ENCODE results near the gene MPIG6B. TPM values are rescaled to one million over a fixed set of nuclear protein-coding genes. Genes with fewer than 3 reads are reported as not detected.

Gene MPIG6B
- total RNA-seq, 1 donor from 2014 or later = 0.19 TPM

GRCh38 chr6:31713991-31714684 lies 9.0 kb upstream of the MPIG6B start:
- H3K9me3 ChIP-seq (replicated peaks) = no peaks in the 10 kb centered on the region

GRCh38 chr6:31715022-31715958 lies 7.9 kb upstream of the MPIG6B start, which contains the start of gene LY6G6D:
Gene LY6G6D, plus strand, starts transcription at chr6:31715348. Its CDS starts 8 bp downstream, at chr6:31715356.
- TF ChIP-seq CTCF (IDR thresholded peaks at IDR 0.05; ENCODE audit: borderline replicate concordance) = no peak
- DNase-seq = no peak
- Histone ChIP-seq H3K36me3 (no peaks in the 10 kb centered on the region), H3K27me3 (ENCODE audit: low read depth) (peaks cover 4% of the 10 kb centered on the region), H3K4me1 (no peaks in the 10 kb centered on the region), H3K4me3 (no peak within 1 kb of the TSS), H3K9me3 (replicated peaks) (no peaks in the 10 kb centered on the region), H3K27ac (replicated peaks) (no peak within 1 kb of the TSS)
- intact Hi-C loops (cut with micrococcal nuclease) = no loop called here

More at GRCh38 chr6:31713991-31714684, 9.0 kb upstream of the MPIG6B start:
- H3K27ac ChIP-seq (replicated peaks) = no peak overlapping the region
- intact Hi-C loops (cut with micrococcal nuclease) = no loop called here
- H3K36me3 ChIP-seq = no peaks in the 10 kb centered on the region
- no peak overlapping the region for H3K4me3 ChIP-seq
- H3K4me1 ChIP-seq = no peaks in the 10 kb centered on the region
- DNase-seq = no peak
- peaks cover 9% of the 10 kb centered on the region for H3K27me3 ChIP-seq (ENCODE audit: low read depth)
- TF ChIP-seq CTCF (IDR thresholded peaks at IDR 0.05; ENCODE audit: borderline replicate concordance) = no peak

GRCh38 chr6:31717499-31718222 lies 5.5 kb upstream of the MPIG6B start:
- no peak overlapping the region for H3K27ac ChIP-seq (replicated peaks)
- H3K9me3 ChIP-seq (replicated peaks) = no peaks in the 10 kb centered on the region
- no peak overlapping the region for H3K4me3 ChIP-seq
- H3K36me3 ChIP-seq = no peaks in the 10 kb centered on the region
- H3K27me3 ChIP-seq (ENCODE audit: low read depth) = no peaks in the 10 kb centered on the region
- intact Hi-C loops (cut with micrococcal nuclease) = no loop called here
- H3K4me1 ChIP-seq = no peaks in the 10 kb centered on the region
- DNase-seq = no peak
- TF ChIP-seq CTCF (IDR thresholded peaks at IDR 0.05; ENCODE audit: borderline replicate concordance) = no peak

GRCh38 chr6:31718265-31718664 lies 4.9 kb upstream of the MPIG6B start:
- DNase-seq = no peak
- H3K4me3 ChIP-seq = no peak overlapping the region
- H3K9me3 ChIP-seq (replicated peaks) = no peaks in the 10 kb centered on the region
- H3K4me1 ChIP-seq = no peaks in the 10 kb centered on the region
- intact Hi-C loops (cut with micrococcal nuclease) = no loop called here
- TF ChIP-seq CTCF (IDR thresholded peaks at IDR 0.05; ENCODE audit: borderline replicate concordance) = no peak
- no peaks in the 10 kb centered on the region for H3K36me3 ChIP-seq
- no peak overlapping the region for H3K27ac ChIP-seq (replicated peaks)
- H3K27me3 ChIP-seq (ENCODE audit: low read depth) = no peaks in the 10 kb centered on the region

GRCh38 chr6:31719001-31719400 lies 4.2 kb upstream of the MPIG6B start:
- Histone ChIP-seq H3K4me1 (no peaks in the 10 kb centered on the region), H3K36me3 (no peaks in the 10 kb centered on the region), H3K27ac (replicated peaks) (no peak overlapping the region), H3K27me3 (ENCODE audit: low read depth) (no peaks in the 10 kb centered on the region), H3K4me3 (no peak overlapping the region), H3K9me3 (replicated peaks) (no peaks in the 10 kb centered on the region)
- no peak for TF ChIP-seq CTCF (IDR thresholded peaks at IDR 0.05; ENCODE audit: borderline replicate concordance)
- intact Hi-C loops (cut with micrococcal nuclease) = no loop called here
- DNase-seq = no peak

Measured in left ventricle myocardium inferior (tissue), 1 donor.